GM13977 (cell line): ENCODE measurements around the gene COQ8A.

Experiments used
- DNase-seq: peaks from one replicate; pipeline ENCODE4 v3.0.0; 2012; ENCODE audit warnings: low spot score
- in situ Hi-C: fragments of 300-500 bp; cut with MboI; formaldehyde crosslinking; loops from one replicate; pipeline ENCODE4 v1.12.0; 2022; ENCODE audit warnings: low sequenced_read_pairs, low pct_unique_long_range_greater_than_20kb, mixed read lengths, inconsistent platforms; ENCODE audit not compliant: unreplicated experiment
- TF ChIP-seq, protein P1 (sequence below): IDR thresholded peaks from 2 replicates; pipeline ENCODE4 v1.5.1; 2012; ENCODE audit warnings: mild to moderate bottlenecking, control low read depth; ENCODE audit not compliant: insufficient read depth; ENCODE audit errors: extremely low read depth, missing control alignments

Gene COQ8A

DNA sequence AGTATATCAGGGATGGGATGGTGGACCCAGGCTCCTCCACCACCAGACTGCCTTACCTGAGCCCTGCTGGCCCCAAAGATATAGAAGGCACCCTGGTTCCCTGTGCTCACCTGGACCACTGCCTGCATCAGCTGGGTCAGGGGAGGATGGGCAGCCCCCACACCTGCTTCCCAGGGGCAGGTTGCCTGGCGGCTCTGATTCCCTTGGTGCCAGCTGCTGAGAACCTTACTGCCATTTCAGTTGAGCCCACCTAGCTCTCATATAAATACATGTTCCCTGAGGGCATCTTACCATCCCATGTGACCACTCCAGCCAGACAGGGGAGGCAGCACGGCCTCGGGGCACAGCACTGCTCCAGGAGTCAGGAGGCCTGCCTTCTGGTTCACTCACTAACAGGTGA is 45.3 kb upstream of the COQ8A start:
- no peak for DNase-seq
- in situ Hi-C loops: no loop called here
- TF ChIP-seq, protein P1, sequence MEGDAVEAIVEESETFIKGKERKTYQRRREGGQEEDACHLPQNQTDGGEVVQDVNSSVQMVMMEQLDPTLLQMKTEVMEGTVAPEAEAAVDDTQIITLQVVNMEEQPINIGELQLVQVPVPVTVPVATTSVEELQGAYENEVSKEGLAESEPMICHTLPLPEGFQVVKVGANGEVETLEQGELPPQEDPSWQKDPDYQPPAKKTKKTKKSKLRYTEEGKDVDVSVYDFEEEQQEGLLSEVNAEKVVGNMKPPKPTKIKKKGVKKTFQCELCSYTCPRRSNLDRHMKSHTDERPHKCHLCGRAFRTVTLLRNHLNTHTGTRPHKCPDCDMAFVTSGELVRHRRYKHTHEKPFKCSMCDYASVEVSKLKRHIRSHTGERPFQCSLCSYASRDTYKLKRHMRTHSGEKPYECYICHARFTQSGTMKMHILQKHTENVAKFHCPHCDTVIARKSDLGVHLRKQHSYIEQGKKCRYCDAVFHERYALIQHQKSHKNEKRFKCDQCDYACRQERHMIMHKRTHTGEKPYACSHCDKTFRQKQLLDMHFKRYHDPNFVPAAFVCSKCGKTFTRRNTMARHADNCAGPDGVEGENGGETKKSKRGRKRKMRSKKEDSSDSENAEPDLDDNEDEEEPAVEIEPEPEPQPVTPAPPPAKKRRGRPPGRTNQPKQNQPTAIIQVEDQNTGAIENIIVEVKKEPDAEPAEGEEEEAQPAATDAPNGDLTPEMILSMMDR: no peak

DNA sequence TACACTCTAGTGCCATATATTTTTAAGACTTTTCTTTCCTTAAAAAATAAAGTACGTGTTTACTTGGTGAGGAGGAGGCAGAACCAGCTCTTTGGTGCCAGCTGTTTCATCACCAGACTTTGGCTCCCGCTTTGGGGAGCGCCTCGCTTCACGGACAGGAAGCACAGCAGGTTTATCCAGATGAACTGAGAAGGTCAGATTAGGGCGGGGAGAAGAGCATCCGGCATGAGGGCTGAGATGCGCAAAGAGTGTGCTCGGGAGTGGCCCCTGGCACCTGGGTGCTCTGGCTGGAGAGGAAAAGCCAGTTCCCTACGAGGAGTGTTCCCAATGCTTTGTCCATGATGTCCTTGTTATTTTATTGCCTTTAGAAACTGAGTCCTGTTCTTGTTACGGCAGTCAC is 44.5 kb upstream of the COQ8A start:
- DNase-seq: no peak
- in situ Hi-C loops: no loop called here
- TF ChIP-seq, protein P1: no peak

DNA sequence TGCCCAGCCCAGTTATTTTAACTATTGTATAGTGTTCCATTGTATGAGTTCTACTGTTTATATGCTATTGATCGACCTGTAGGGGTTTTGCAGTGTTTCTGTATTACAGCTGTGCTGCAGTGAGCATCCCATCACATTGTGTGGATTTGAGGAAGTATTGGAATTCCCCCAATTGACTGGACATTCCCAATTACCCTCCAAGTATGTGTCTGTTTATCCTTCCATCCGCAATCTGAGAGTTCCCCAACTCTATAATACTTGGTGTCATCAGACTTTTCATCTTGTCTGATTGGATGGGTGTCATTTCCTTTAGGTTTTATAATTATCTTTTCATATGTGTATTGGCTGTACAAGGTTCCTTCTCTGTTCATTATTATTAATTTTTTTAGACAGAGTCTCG is 41.8 kb upstream of the COQ8A start:
- TF ChIP-seq, protein P1: no peak
- in situ Hi-C loops: no loop called here

DNA sequence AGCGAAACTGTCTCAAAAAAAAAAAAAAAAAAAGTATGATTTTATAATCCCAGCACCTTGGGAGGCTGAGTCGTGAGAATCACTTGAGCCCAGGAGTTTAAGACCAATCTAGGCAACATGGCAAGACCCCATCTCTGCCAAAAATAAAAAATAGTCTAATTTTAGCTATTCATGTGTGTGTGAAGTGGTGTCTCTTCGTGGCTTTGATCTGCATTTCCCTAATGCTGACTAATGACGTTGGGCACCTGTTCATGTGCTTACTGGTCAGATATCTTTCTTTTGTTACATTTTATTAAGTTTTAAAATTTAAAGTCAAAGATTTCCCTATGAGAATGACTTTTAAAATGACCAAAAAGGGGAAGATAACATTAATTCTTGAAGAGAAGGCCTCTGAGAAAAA is 38.7 kb upstream of the COQ8A start:
- no peak for DNase-seq
- in situ Hi-C loops: no loop called here
- TF ChIP-seq, protein P1: no peak

More for the DNA sequence above, 41.8 kb upstream of the COQ8A start:
- no peak for DNase-seq

DNA sequence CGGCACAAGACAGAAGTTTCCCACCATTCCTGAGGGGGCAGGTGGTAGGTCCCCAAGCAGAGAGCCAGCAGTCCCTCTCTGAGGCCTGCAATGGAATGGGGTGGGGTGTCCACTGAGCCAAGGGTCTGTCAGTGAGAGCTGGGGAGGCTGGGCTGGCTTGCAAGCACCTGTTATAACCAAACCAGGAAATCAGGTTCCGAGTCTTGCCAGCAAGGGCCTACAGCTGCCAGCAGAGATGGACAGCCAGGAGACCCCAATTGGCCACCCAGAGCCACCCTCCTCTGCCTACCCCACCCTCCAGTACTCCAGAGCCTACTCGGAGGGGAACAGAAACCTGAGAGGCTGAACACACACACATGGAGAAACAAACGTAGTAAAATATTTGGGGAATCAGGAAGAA is 37.5 kb upstream of the COQ8A start:
- in situ Hi-C loops: no loop called here
- TF ChIP-seq, protein P1: no peak
- no peak for DNase-seq

DNA sequence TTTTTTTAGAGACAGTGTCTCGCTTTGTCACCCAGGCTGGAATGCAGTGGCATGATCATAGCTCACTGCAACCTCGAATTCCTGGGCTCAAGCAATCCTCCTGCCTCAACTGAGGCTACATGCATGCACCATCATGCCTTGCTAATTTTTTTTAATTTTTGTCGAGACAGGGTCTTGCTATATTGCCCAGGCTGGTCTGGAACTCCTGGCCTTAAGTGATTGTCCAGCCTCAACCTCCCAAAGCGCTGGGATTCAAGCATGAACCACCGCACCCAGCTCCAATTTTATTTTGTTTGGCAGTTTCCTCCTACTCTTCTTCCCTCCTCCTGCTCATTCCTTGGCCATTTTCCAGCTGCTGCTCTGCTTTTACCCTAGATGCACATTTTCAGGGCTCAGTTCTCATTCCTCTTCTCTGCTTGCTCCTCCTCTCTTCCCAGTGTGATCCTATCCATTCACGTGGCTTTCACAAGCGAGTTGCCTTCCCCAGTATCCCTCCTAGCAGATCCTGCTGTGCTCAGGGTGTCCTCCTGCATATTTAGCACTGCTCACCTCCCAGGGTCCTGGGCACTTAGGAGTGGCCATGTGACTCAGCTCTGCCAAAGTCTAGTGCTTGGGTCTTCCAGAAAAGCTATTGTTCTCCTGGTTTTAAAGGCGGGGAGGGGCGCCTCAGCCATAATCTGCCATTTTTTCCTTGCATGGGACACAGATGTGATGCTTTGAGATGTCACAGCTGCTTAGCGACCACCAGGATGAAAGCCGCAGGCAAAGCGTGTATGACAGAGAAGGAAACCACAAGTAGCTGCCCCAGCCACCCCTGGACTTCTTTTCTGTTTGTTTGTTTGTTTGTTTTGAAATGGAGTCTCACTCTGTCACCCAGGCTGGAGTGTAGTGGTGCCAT is 36.0 kb upstream of the COQ8A start:
- no peak for DNase-seq
- in situ Hi-C loops: no loop called here
- TF ChIP-seq, protein P1: no peak

DNA sequence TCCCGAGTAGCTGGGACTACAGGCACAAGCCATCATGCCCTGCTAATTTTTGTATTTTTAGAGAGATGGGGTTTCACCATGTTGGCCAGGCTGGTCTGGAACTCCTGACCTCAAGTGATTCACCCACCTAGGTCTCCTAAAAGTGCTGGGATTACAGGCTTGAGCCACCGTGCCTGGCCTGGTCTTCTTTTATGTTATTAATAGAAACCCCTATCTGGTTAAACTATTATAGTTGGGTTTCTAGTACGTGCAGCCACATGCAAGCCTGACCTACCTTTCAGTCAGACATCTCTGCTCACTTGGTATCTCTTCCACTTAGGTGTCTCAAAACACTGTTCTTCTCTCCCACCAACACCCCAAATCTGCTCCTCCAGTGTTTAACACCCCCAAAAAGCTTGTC is 35.3 kb upstream of the COQ8A start:
- TF ChIP-seq, protein P1: no peak
- in situ Hi-C loops: no loop called here
- DNase-seq: no peak
